WTC11 (cell line): Measurements from ENCODE around the gene HCLS1.

Experiments
- TF ChIP-seq, protein P1 (sequence below): sonication (generic); formaldehyde crosslinking; IDR thresholded peaks from 2 replicates; pipeline ENCODE4 v1.8.1; 2023; ENCODE audit warnings: mild to moderate bottlenecking, missing genetic modification reagents, moderate library complexity
- TF ChIP-seq, protein P2 (sequence below): fragments of 250-450 bp; sonication (Bioruptor Pico); IDR thresholded peaks from 2 replicates; pipeline ENCODE4 v1.9.0; 2021; ENCODE audit warnings: mild to moderate bottlenecking
- TF ChIP-seq, protein P3 (sequence below): fragments of 250-450 bp; sonication (Bioruptor Pico); IDR thresholded peaks from 2 replicates; pipeline ENCODE4 v1.8.0; 2021; ENCODE audit warnings: mild to moderate bottlenecking
- TF ChIP-seq, protein P4 (sequence below): fragments of 200-600 bp; IDR thresholded peaks from 2 replicates; pipeline ENCODE4 v1.8.0; 2022; ENCODE audit warnings: antibody characterized with exemption

DNA sequence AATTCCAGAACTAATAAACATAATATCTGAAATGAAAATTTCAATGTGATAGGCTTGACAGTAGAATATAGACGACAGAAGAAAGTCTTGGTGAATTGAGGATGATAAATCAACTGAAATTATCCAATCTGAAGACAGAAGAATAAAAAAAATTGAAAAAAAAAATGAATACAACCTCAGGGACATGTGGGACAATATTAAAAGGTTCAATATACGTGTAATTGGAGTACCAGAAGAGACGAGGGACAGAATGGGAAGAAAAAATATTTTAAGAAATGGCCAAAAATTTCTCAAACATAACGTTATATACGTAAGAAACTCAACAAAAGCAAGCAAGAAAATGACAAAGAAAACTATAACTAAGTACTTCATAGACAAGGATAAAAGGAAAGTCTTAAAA, 43.3 kb upstream of the HCLS1 start:
- TF ChIP-seq, protein P1, sequence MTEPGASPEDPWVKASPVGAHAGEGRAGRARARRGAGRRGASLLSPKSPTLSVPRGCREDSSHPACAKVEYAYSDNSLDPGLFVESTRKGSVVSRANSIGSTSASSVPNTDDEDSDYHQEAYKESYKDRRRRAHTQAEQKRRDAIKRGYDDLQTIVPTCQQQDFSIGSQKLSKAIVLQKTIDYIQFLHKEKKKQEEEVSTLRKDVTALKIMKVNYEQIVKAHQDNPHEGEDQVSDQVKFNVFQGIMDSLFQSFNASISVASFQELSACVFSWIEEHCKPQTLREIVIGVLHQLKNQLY (CRISPR knock-in tag) = no peak
- TF ChIP-seq, protein P2, sequence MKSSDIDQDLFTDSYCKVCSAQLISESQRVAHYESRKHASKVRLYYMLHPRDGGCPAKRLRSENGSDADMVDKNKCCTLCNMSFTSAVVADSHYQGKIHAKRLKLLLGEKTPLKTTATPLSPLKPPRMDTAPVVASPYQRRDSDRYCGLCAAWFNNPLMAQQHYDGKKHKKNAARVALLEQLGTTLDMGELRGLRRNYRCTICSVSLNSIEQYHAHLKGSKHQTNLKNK = no peak
- TF ChIP-seq, protein P3, sequence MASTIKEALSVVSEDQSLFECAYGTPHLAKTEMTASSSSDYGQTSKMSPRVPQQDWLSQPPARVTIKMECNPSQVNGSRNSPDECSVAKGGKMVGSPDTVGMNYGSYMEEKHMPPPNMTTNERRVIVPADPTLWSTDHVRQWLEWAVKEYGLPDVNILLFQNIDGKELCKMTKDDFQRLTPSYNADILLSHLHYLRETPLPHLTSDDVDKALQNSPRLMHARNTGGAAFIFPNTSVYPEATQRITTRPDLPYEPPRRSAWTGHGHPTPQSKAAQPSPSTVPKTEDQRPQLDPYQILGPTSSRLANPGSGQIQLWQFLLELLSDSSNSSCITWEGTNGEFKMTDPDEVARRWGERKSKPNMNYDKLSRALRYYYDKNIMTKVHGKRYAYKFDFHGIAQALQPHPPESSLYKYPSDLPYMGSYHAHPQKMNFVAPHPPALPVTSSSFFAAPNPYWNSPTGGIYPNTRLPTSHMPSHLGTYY = no peak
- TF ChIP-seq, protein P4, sequence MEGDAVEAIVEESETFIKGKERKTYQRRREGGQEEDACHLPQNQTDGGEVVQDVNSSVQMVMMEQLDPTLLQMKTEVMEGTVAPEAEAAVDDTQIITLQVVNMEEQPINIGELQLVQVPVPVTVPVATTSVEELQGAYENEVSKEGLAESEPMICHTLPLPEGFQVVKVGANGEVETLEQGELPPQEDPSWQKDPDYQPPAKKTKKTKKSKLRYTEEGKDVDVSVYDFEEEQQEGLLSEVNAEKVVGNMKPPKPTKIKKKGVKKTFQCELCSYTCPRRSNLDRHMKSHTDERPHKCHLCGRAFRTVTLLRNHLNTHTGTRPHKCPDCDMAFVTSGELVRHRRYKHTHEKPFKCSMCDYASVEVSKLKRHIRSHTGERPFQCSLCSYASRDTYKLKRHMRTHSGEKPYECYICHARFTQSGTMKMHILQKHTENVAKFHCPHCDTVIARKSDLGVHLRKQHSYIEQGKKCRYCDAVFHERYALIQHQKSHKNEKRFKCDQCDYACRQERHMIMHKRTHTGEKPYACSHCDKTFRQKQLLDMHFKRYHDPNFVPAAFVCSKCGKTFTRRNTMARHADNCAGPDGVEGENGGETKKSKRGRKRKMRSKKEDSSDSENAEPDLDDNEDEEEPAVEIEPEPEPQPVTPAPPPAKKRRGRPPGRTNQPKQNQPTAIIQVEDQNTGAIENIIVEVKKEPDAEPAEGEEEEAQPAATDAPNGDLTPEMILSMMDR = no peak
